SKM-1 (cell line): ENCODE data around the gene GADD45B.
A peak's percentile ranks its signal among the peaks of the same experiment; 100 is the strongest.

Experiments used
- DNase-seq: peaks from one replicate; lab custom pipeline; 2025; ENCODE audit not compliant: unreplicated experiment; lab: John Stamatoyannopoulos, UW

GADD45B gene

GRCh38 chr19:2475702-2476450 is at the start of gene GADD45B:
GADD45B (plus strand) TSS chr19:2476127; CDS start chr19:2476359, 232 bp downstream.
- DNase-seq = peak; percentile 95

- DNase-seq = no peak
Measured at GRCh38 chr19:2426611-2427428, 49.1 kb upstream of the GADD45B start.

- peak; percentile 86 for DNase-seq
Measured at GRCh38 chr19:2427429-2428320, 48.3 kb upstream of the GADD45B start, which contains the start of gene TIMM13. TIMM13 (minus strand) TSS chr19:2427586; CDS start chr19:2427533, 53 bp downstream.

- no peak for DNase-seq
Measured at GRCh38 chr19:2428321-2428690, 47.6 kb upstream of the GADD45B start.

GRCh38 chr19:2428756-2429711 is 46.9 kb upstream of the GADD45B start:
- no peak for DNase-seq

- DNase-seq = no peak
Measured at GRCh38 chr19:2429917-2430535, 45.9 kb upstream of the GADD45B start.

- no peak for DNase-seq
Measured at GRCh38 chr19:2431318-2432055, 44.4 kb upstream of the GADD45B start.

- no peak for DNase-seq
Measured at GRCh38 chr19:2432131-2432848, 43.6 kb upstream of the GADD45B start.

GRCh38 chr19:2433854-2434253 is 42.1 kb upstream of the GADD45B start:
- DNase-seq = no peak

GRCh38 chr19:2434267-2434666 is 41.7 kb upstream of the GADD45B start:
- no peak for DNase-seq

- no peak for DNase-seq
Measured at GRCh38 chr19:2434721-2435265, 41.1 kb upstream of the GADD45B start.

GRCh38 chr19:2436384-2436783 is 39.5 kb upstream of the GADD45B start:
- no peak for DNase-seq

- no peak for DNase-seq
Measured at GRCh38 chr19:2436926-2437325, 39.0 kb upstream of the GADD45B start.

GRCh38 chr19:2438178-2438577 is 37.7 kb upstream of the GADD45B start:
- DNase-seq = no peak

GRCh38 chr19:2440515-2440914 is 35.4 kb upstream of the GADD45B start:
- DNase-seq = no peak

GRCh38 chr19:2441096-2441752 is 34.7 kb upstream of the GADD45B start:
- DNase-seq = no peak

- no peak for DNase-seq
Measured at GRCh38 chr19:2443116-2443784, 32.7 kb upstream of the GADD45B start.
